HG03520 (cell line): ENCODE data around the gene PRAMEF14.
"Not testable (repeated sequence)": the region's sequence is repeated elsewhere in the genome, so short reads cannot be mapped to it uniquely, and the experiment has no call there.

Experiments
- ATAC-seq: cut with Tn5 transposase; IDR thresholded peaks from one replicate; pipeline ENCODE4 v1.9.1; 2021; ENCODE audit warnings: mild to moderate bottlenecking, moderate library complexity; ENCODE audit not compliant: unreplicated experiment

The PRAMEF14 gene, protein sequence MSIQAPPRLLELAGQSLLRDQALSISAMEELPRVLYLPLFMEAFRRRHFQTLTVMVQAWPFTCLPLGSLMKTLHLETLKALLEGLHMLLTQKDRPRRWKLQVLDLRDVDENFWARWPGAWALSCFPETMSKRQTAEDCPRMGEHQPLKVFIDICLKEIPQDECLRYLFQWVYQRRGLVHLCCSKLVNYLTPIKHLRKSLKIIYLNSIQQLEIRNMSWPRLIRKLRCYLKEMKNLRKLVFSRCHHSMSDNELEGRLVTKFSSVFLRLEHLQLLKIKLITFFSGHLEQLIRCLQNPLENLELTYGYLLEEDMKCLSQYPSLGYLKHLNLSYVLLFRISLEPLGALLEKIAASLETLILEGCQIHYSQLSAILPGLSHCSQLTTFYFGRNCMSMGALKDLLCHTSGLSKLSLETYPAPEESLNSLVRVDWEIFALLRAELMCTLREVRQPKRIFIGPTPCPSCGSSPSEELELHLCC

DNA sequence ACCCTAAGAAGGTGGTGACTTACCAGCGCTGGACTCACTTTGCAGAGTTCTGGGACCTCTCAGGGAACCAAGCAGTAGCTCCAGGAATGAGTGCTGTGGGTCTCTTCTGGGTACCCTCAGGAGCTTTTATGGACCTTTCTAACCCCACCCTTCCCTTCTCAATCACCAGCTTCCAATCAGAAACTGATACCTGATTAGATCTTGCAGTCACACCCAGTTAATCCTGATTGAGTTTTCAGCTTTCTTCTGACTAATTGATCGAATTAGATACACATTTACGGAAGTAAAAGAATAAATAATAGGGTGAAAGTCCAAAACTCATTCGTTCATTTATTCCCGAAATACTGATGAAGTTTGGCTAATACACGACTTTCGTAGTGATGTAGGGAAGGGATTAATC lies at the start of gene PRAMEF14:
Gene PRAMEF14 (minus strand): TSS at position 101 of the 400 bp plus-strand sequence. CDS start 1,820 bp downstream, outside the sequence.
- ATAC-seq, result not testable (repeated sequence)

DNA sequence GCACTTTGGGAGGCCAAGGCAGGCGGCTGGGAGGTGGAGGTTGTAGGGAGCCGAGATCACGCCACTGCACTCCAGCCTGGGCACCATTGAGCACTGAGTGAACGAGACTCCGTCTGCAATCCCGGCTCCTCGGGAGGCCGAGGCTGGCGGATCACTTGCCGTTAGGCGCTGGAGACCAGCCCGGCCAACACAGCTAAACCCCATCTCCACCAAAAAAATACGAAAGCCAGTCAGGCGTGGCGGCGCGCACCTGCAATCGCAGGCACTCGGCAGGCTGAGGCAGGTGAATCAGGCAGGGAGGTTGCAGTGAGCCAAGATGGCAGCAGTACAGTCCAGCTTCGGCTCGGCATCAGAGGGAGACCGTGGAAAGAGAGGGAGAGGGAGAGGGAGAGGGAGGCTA lies 48.4 kb upstream of the PRAMEF14 start:
- ATAC-seq, result not testable (repeated sequence)

DNA sequence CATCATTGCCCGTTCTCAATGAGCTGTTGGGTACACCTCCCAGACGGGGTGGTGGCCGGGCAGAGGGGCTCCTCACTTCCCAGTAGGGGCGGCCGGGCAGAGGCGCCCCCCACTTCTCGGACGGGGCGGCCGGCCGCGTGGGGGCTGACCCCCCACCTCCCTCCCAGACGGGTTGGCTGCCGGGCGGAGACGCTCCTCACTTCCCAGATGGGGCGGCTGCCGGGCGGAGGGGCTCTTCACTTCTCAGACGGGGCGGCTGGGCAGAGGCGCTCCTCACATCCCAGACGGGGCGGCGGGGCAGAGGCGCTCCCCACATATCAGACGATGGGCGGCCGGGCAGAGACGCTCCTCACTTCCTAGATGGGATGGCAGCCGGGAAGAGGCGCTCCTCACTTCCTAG lies 47.8 kb upstream of the PRAMEF14 start:
- ATAC-seq, result not testable (repeated sequence)

DNA sequence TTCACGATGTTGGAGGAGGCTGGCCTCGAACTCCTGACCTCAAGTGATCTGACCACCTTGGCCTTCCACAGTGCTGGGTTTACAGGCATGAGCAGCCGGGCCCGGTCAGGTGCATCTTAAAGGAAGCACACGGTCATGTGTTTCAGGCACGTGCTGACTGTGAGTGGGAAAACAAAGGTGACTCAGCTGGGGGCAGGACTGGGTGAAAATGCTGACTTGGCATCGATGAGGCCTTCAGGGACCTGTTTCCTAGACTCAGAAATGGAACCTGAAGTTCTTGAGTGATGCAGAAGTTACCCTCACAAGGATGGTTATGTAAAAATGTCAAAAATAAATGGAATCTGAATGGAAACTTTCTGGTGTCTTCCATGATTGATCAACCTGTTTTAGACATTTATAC lies 46.1 kb upstream of the PRAMEF14 start:
- not testable (repeated sequence) for ATAC-seq

DNA sequence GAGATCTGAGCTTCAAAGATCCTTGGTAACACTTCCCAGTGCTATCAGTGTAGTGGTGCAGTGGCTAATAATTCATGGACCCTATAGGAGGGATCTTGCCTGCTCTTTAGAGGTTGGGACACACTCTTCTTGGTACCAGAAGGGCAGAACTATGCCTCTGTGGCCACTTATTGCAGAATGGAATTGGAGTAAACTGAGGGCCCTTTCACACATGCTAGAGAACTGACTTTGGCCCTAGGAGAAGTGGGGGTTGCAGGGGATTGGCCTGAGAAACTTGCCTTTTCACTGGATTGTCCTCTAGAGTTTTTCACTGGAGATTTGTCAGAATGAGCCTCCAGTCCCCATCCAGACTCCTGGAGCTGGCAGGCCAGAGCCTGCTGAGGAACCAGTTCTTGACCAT lies 42.4 kb upstream of the PRAMEF14 start, which contains the start of gene PRAMEF17:
Gene PRAMEF17 (plus strand): TSS at position 301 of the 400 bp plus-strand sequence. CDS start 26 bp downstream, at position 327.
- ATAC-seq, result not testable (repeated sequence)

DNA sequence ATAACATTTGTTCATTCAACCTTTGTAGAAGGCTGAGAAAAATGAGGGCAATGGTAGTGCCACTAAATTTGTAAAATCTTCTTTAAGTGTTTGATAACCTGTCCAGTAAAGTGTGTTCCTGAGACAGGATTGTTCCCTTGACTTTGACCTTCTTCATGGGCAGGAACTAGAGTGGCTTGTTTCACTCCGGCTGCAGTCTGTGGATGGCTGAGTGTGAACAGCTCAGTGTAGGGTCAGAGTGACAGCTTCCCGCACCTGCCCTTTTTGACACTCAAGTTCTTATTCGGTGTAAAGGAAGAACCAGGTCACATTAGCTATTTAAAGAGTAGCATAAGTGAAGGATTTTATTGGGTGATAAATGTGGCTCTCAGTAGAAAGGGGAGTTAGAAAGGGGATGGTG lies 33.4 kb upstream of the PRAMEF14 start:
- not testable (repeated sequence) for ATAC-seq

DNA sequence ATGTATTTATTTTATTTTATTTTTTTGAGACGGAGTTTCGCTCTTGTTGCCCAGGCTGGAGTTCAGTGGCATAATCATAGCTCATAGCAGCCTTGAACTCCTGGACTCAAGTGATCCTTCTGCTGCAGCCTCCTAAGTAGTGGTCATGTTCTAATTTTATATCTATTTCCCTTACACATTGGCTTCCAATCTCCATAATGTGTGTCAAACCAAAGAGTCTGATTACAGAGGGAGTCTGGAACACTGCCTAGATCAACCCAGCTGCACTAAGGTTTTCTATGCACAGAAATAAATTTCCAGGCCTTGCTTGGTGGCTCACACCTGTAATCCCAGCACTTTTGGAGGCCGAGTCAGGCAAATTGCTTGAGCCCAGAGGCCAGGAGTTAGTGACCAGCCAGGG lies 32.0 kb upstream of the PRAMEF14 start:
- not testable (repeated sequence) for ATAC-seq

DNA sequence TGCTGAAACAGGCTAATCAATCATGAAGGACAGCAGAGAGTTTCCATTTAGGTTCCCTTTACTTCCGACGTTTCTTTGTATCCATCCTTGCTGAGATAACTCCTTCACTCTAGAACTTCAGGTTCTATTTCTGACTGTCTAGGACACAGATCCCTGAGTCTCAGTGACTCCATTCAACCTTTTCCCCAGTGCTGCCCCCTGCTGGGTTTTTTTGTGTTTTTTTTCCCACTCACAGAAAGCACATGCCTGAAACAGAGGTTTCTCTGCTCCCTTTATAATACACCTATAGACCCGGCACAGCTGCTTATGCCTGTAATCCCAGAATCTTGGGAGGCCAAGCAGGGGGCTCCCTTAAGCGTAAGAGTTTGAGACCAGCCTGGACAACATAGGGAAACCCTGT lies 21.6 kb upstream of the PRAMEF14 start:
- ATAC-seq, result not testable (repeated sequence)

DNA sequence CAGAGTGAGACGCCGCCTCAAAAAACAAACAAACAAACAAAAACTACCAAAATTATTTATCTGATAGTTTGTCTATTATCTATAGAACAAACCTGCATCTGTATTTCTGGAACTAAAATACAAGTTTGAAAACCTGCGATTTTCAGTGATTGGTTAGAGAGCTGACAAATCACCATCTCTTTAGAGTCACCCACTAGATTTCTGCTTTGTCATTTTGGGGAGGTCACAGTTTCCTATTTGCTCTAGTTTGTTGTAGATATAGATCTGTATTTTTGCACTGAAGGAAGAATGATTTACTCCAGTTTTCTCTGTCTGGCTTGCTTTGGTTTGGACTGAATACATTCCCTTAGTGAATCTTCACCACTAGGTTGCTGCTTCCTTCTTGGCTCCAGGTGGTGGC lies 19.6 kb upstream of the PRAMEF14 start:
- ATAC-seq, result not testable (repeated sequence)

DNA sequence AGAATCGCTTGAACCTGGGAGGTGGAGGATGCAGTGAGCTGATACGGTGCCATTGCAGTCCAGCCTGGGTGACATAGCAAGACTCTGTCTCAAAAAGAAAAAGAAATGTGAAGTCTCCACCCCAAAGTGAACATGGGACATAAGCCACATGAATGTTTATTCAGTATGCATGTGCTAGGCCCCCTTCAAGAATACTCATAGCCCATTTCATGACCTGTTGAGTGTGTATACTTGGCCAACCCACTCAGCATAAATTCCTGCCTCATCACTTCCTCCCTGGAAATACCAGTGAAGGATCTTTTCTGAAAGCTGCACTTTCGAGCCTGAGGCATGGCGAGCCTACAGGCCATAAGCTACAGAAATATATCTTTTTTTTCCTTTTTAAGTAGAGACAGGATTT lies 18.0 kb upstream of the PRAMEF14 start:
- ATAC-seq, result not testable (repeated sequence)

DNA sequence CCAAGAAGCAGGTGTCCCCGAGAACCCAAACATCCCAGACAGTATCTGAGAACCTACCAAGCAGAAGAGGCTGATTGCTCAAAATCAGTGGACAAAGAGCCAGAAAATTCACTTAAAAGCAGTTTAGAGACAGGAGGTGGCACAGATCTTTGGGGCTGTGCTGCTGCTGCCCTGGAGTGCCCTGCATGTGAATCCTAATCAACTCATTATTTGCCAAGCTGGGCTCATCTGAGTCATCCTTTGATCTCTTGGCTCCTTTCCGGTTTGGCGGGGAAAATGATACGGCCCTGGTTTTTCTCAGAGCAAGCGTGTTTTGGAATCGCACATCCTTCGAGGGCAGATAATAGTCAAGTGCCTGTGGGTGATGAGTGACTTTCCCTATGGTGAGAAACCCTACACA lies 15.4 kb upstream of the PRAMEF14 start:
- not testable (repeated sequence) for ATAC-seq

DNA sequence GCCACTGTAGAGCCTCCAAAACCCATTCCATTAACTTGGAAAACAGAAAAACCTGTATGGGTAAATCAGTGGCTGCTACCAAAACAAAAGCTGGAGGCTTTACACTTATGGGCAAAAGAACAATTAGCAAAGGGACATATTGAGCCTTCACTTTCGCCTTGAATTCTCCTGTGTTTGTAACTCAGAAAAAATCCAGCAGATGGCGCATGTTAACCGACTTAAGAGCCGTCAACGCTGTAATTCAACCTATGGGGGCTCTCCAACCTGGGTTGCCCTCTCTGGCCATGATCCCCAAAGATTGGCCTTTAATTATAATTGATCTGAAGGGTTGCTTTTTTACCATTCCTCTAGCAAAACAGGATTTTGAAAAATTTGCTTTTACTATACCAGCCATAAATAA lies 9.8 kb upstream of the PRAMEF14 start:
- not testable (repeated sequence) for ATAC-seq

DNA sequence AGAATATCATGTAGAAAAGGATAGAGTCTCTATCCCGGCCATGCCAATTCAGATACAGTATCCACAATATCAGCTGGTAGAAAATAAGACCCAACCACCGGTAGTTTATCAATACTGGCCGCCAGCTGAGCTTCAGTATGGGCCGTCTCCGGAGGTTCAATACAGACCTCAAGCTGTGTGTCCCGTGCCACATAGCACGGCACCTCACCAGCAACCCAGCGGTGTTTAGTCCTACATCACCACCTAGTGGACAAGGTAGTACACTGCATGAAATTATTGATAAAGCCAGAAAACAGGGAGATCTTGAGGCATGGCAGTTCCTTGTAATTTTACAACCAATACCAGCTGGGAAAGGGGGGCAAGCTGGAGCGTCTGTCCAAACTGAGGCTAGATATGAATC lies 7.5 kb upstream of the PRAMEF14 start:
- ATAC-seq, result not testable (repeated sequence)

DNA sequence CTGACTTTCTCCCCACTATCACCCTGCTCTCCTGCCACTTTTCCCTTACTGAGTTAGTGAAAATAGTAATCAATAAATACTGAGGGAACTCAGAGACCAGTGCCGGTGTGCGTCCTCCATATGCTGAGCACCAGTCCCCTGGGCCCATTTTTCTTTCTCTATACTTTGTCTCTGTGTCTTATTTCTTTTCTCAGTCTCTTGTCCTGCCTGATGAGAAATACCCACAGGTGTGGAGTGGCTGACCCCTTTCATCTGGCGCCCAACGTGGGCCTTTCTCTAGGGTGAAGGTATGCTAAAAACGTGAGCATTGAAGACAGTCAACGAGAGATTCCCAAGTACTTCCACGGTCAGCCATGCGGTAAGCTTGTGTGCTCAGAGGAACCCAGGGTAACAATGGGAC lies 6.5 kb upstream of the PRAMEF14 start:
- not testable (repeated sequence) for ATAC-seq

DNA sequence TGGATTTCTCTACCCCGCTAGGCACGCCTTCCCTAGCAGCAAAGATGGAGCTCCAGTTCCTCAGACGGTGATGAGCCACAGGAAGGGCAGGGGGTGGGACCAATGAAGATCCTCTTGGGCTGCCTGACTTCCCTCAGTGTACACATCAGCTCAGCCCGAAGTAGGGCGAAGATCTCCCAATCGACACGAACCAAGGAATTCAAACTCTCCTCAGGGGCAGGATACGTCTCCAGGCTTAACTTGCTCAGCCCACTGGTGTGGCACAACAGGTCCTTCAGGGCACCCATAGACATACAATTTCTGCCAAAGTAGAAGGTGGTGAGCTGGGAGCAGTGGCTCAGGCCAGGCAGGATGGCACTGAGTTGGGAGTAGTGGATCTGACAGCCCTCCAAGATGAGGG lies 4.4 kb downstream of the PRAMEF14 start:
- ATAC-seq, result not testable (repeated sequence)

DNA sequence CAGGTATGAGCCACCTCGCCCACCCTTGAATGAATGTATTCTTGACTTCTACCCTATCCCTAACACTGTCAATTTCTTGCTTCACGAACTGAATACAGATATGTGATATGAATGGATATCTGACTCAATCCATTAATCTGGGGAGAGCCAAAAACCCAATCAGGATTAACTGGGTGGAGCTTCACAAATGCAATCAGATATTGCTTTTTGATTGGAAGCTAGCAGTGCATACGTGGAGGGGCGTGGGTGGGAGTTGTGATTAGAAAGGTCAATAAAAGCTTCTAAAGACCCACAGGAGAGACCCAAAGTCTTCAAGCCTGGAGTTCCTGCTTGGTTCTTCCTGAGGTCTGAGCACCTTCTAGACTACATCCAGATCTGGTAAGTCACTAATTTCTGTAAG lies 31.7 kb downstream of the PRAMEF14 start, which contains the start of gene PRAMEF15:
Gene PRAMEF15 (plus strand): TSS at position 301 of the 400 bp plus-strand sequence. CDS start 2,827 bp downstream, outside the sequence.
- not testable (repeated sequence) for ATAC-seq

DNA sequence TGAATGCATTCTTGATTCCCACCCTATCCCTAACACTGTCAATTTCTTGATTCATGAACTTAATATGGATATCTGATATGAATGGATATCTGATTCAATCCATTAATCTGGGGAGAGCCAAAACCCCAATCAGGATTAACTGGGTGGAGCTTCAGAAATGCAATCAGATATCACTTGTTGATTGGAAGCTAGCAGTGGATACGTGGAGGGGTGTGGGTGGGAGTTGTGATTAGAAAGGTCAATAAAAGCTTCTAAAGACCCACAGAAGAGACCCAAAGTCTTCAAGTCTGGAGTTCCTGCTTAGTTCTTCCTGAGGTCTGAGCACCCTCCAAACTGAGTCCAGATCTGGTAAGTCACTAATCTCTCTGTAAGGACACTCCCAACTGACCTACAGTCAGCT lies 43.7 kb downstream of the PRAMEF14 start, which contains the start of gene PRAMEF33:
Gene PRAMEF33 (plus strand): TSS at position 301 of the 400 bp plus-strand sequence. CDS start 2,416 bp downstream, outside the sequence.
- ATAC-seq, result not testable (repeated sequence)

DNA sequence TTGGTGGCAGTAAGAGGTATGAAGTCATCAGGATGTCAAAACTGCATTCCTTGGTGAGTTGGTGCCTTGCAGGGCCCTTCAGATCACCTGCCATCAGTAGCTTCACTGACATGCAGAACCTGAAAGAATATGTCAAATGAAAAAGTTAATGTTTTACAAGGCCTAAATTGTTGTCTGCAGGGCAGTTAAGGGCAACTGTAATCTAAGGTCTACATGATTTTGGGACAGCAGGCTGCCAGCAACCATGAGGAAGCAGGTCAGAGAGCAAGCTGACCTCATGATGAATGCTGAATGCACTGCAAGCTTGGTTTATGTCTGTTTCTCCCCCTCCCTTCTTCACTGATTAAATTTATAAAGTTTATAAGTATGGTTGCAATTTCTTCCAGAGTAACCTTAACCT lies 44.7 kb downstream of the PRAMEF14 start:
- not testable (repeated sequence) for ATAC-seq

DNA sequence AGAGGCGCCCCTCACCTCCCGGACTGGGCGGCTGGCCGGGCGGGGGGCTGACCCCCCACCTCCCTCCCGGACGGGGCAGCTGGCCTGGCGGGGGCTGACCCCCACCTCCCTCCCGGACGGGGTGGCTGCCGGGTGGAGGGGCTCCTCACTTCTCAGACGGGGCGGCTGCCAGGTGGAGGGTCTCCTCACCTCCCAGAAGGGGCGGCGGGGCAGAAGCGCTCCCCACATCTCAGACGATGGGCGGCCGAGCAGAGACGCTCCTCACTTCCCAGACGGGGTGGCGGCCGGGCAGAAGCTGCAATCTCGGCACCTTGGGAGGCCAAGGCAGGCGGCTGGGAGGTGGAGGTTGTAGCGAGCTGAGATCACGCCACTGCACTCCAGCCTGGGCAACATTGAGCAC lies 48.2 kb downstream of the PRAMEF14 start:
- ATAC-seq, result not testable (repeated sequence)

DNA sequence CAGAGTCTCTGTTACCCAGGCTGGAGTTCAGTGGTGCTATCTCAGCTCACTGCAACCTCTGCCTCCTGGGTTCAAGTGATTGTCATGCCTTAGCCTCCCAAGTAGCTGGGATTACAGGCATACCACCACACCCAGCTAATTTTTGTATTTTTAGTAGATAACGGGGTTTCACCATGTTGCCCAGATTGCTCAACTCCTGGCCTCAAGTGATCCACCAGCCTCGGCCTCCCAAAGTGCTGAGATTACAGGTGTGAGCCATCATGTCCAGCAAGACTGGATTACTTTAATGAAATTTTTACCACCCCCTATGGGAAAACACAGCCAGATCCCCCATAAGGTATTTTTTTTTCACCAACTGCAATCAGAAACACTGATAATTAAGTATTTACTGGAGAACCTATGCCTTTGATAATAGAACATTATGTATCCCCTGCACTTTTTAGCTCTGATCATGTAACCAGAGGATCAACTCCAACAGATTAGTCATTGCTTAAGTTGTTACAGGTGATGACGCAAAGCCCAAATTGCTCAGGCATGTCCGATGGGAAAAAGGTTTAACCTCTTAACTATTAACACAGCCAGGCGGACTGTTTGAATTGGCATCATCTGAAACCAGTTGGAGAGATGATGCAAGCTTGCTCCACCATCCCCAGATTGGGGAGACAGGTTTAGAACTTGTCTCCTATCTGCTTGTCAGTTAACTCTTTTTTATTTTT lies 49.6 kb downstream of the PRAMEF14 start:
- ATAC-seq, result not testable (repeated sequence)
